Skeletal muscle cell (primary cell): Measurements from ENCODE around the gene ADAM15.

Experiments used
- DNase-seq: peaks from one replicate; pipeline ENCODE4 v3.0.0-alpha.2; 2010; ENCODE audit warnings: low read depth
- H3K4me3 ChIP-seq: 2 replicates; pipeline ENCODE4 v1.5.1; 2011; ENCODE audit warnings: low read depth, mild to moderate bottlenecking, control low read depth, low read length, moderate library complexity

Gene ADAM15

GRCh38 chr1:155048449-155049334 is 2.4 kb upstream of the ADAM15 start:
- H3K4me3 ChIP-seq, result no peak overlapping the region
- no peak for DNase-seq

GRCh38 chr1:155049651-155050559 is 1.2 kb upstream of the ADAM15 start:
- DNase-seq, result no peak
- H3K4me3 ChIP-seq, result peak overlapping the region; percentile 83

DNA sequence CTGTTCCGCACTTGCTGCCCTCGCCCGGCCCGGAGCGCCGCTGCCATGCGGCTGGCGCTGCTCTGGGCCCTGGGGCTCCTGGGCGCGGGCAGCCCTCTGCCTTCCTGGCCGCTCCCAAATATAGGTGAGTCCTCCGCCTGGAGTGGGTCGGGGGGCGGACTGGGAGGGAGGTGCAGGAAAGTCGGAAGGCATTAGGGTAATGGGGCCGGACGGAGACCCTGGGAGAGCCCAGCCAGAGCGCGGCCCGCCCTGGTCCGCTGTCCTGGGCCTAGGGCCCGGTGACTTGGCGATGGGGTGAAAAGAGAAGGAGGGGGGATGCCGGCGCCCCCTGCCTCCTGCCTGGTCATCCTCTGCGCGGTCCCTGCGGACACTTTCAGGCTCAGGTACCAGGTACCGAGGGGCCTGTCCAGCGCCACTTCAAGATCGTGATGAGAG is 243 bp downstream of the ADAM15 start:
- H3K4me3 ChIP-seq, result peak overlapping the region; percentile 83
- DNase-seq, result no peak

DNA sequence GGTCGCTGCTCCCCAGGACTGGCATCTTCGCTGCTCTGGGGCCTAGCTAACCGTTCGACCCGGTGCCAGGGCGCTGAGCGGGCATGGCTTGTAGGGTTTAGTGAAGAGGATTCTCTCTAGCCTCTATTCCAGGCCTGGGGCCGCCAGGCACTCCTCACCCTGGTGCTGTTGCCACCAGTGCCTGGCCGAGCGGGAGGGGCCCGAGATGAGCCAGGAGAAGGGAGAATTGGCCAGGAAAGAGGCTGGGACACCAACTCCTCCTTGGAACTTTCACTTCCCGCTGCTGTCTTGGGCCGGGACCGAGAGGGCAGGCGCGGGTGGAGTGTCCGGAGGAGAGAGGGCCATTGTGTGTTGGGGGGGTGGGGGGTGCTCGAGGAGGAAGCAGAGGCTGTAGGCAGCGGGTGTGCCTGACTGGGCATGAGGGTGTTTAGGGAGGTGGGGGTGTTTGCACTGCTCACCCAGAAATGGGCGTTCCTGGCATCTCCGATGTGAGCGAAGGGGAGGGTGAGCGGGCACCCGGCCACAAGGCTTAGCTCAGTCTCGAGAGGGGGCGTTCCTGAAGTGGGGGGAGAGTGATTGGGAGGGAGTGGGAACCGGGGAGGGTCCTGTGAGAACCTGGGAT is 772 bp downstream of the ADAM15 start:
- peak overlapping the region; percentile 83 for H3K4me3 ChIP-seq
- DNase-seq, result no peak

DNA sequence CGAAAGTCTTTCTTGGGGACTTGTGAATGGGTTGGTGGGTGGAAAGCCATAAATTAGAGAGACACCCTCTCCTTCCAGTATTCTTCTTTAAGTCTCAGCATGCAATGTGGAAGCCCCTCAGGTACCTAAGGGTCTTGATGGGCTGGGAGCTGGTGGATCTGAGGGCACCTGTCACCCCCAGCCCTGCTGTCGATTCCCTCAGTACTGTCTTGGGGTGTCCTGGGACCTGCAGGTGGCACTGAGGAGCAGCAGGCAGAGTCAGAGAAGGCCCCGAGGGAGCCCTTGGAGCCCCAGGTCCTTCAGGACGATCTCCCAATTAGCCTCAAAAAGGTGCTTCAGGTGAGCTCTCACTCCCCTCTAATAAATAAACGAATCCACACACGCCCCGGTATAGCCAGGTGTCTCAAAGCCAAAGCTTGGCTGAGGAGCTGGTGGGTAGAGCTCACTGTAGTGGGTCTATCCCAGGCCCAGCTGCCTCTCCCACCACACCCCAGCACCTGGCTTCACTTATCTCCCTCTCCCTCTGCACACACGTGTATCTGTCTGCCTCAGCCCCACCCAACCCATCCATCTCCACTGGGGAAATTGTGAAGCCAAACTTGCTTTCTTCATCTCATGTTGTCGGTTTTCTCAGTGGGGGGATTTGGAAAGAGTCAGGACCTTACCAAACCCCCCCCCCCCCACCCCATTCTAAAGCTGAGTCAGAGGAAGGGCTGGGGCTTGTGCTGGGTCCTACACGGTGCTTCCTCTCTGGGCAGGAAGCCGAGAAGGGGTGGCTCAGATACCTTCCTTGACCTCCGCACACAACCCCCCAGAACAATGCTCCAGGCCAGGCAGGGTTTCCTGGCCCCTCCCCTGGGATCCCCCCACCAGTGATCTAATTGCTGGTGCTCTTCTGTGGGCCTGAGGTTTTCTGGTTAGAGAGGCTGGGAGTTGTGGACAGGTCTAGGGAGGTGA is 1.6 kb downstream of the ADAM15 start:
- H3K4me3 ChIP-seq, result peak overlapping the region; percentile 83
- no peak for DNase-seq

DNA sequence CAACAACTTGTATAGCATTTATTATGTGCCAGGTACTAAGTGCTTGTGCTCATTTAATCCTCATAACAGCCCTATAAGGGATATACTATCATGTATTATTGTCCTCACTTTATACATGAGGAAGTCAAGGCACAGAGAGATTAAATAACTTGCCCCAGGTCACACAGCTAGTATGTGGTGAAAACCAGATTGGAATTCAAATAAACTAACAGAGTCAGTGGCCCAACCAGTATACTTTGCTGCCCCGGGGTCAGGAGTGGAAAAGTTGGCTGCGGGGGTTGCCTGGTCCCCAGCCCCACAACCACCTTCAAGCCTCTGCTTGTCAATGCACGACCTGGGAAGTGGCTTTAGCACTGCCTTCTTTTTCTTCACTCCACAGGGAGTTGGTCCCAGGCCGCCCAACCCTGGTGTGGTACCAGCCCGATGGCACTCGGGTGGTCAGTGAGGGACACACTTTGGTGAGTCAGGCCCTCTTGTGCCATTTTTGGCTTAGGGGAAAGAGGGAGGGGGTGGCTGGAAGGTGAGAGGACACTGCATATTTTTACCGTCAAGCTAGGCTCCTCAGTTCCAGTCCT is 2.5 kb downstream of the ADAM15 start:
- no peak overlapping the region for H3K4me3 ChIP-seq
- no peak for DNase-seq

- H3K4me3 ChIP-seq, result no peak overlapping the region
- no peak for DNase-seq
These were observed 6.0 kb downstream of the ADAM15 start for GRCh38 chr1:155057104-155057503.

DNA sequence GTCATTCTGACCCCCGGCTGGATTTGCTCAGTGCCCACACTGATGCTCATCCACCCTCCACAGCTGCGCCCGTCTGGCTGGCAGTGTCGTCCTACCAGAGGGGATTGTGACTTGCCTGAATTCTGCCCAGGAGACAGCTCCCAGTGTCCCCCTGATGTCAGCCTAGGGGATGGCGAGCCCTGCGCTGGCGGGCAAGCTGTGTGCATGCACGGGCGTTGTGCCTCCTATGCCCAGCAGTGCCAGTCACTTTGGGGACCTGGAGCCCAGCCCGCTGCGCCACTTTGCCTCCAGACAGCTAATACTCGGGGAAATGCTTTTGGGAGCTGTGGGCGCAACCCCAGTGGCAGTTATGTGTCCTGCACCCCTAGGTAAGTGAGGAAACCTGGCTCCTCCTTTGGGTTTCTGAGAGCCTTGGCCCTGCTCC is 6.7 kb downstream of the ADAM15 start:
- no peak for DNase-seq

DNA sequence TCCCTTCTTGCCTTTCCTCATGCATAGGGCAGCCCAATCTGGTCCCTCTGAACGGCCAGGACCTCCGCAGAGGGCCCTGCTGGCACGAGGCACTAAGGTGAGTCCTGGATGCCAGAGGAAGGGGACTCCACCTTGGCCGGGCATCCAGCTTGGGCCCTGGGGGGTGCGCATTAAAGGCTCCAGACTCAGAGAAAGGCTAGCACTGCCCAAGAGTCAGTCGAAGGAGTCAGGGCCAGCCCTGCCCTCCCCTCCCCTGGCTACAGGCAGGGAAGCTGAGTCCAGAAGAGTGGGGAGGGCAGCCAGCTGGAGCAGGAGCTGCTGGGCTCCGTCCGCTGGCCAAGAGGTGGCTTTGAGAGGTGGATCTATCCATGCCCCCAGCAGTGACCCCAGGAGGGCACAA is 9.6 kb downstream of the ADAM15 start:
- no peak for DNase-seq
- no peak overlapping the region for H3K4me3 ChIP-seq

More for the DNA sequence above, 6.7 kb downstream of the ADAM15 start:
- no peak overlapping the region for H3K4me3 ChIP-seq

- DNase-seq, result no peak
- no peak overlapping the region for H3K4me3 ChIP-seq
These were observed 10.4 kb downstream of the ADAM15 start for GRCh38 chr1:155061381-155062150.

DNA sequence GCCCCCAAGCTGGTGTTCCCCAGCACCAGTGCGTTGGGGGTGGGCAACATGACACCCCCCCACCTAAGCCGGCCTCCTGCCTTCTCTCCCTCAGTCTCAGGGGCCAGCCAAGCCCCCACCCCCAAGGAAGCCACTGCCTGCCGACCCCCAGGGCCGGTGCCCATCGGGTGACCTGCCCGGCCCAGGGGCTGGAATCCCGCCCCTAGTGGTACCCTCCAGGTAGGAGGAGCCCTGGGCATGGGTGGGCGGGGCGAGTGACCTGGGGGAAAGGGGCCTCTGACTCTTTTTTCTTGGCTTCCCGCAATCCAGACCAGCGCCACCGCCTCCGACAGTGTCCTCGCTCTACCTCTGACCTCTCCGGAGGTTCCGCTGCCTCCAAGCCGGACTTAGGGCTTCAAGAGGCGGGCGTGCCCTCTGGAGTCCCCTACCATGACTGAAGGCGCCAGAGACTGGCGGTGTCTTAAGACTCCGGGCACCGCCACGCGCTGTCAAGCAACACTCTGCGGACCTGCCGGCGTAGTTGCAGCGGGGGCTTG is 11.1 kb downstream of the ADAM15 start:
- DNase-seq, result no peak
- H3K4me3 ChIP-seq, result no peak overlapping the region

DNA sequence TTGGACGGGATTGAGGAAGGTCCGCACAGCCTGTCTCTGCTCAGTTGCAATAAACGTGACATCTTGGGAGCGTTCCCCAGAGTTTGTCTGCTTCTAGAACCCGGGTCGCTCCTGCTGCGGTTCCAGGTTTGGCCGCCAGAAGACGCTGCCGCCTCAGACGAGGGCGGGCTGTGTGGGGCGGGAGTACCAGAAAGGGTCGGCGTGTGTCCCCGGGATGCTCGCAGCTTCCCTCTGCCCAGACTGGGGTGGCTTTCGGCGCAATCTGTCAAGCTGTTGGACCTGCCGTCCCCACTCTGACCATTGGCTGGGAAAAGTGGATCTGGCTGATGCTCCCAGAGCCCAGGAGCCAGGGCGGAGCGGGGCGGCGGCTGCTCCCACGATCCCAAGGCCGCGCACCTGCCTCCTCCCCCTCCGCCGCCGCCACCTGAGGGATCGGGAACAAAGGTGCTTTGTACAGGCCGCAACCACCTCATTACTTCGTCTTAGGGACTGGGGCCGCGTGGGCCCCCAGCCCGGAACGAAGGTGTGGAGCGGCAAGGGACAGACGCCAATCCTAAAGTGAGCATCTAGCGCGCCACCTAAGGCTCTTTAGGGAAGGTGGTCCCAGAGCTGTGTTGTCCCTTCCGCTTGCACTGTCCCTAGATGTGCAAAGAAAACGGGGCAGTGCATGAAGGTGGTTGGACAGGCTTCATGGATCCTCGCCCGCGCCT is 11.7 kb downstream of the ADAM15 start:
- H3K4me3 ChIP-seq, result peak overlapping the region; percentile 90
- DNase-seq, result no peak

GRCh38 chr1:155063550-155064110 is 12.5 kb downstream of the ADAM15 start, which contains the start of gene EFNA4:
Gene EFNA4, plus strand, starts transcription at chr1:155063740. Its CDS starts 84 bp downstream, at chr1:155063824.
- H3K4me3 ChIP-seq, result peak within 1 kb of the TSS; percentile 90
- DNase-seq, result peak; percentile 43

GRCh38 chr1:155064111-155064831 is 13.2 kb downstream of the ADAM15 start:
- no peak for DNase-seq
- peak overlapping the region; percentile 90 for H3K4me3 ChIP-seq

DNA sequence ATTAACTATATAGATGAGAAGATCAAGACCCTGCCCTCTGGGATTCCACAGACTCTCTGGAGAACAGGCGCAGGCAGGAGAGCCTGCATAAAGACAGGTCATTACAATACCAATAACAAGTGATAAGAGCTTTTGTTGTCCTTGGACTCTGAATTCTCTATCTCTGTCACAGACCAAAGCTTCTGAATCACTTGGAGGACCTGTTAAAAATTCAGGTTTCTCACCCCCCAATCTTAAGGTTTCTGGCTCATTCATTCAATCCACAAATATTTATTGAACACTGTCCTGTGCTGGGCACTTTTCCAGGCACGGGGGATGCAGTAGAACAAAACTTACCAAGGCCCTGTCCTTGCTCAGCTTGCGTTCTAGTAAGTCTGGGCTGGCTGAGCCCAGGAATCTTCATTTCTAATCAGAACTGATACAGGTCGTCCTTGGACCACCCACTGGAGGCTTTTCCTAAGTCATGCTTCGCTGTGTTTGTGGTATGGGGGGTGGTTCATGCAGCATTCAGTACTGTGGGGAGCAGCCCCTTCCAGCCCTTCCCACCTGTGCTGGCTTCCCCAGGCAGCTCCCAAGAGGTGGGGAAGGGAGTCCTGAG is 13.8 kb downstream of the ADAM15 start:
- peak overlapping the region; percentile 90 for H3K4me3 ChIP-seq

More for the DNA sequence above, 13.8 kb downstream of the ADAM15 start:
- no peak for DNase-seq
